PC-9 (cell line): ENCODE measurements around the gene LSM3. TPM values are rescaled to one million over a fixed set of nuclear protein-coding genes. Genes with fewer than 3 reads are reported as not detected.

Source experiments
- BruUV-seq: library from RNA; stranded (reverse); fragments of 400-500 nt; replicated peaks from 2 replicates; lab custom pipeline; 2021; lab: Mats Ljungman, UMichigan
- CTCF ChIA-PET: fragments of 300-600 bp; sonication (Branson Sonifier 250); formaldehyde crosslinking; loops from one replicate; lab custom pipeline; 2022; ENCODE audit warnings: antibody characterized with exemption; lab: Charles Lee
- POLR2A ChIA-PET: fragments of 300-600 bp; sonication (Branson Sonifier 250); formaldehyde crosslinking; loops from one replicate; lab custom pipeline; 2022; ENCODE audit warnings: antibody characterized with exemption; ENCODE audit not compliant: unreplicated experiment; lab: Charles Lee
- DNase-seq, 2 experiments: peaks; one replicate each; pipeline versions ENCODE4 v3.0.0 to v3.0.0-alpha.2; 2015 to 2022; ENCODE audit warnings: mixed read lengths in 1 of 2
- H2AFZ ChIP-seq: fragments of 200-600 bp; sonication (generic); 2 replicates; pipeline ENCODE4 v1.8.1; 2017; ENCODE audit warnings: antibody characterized with exemption
- H3F3A ChIP-seq: fragments of 200-600 bp; sonication (generic); 2 replicates; pipeline ENCODE4 v1.8.1; 2017; ENCODE audit warnings: antibody characterized with exemption, mild to moderate bottlenecking, low read depth; ENCODE audit not compliant: insufficient read depth
- H3K27ac ChIP-seq: fragments of 200-600 bp; sonication (generic); 2 replicates; pipeline ENCODE4 v1.6.1; 2016; ENCODE audit warnings: mixed run types
- H3K27me3 ChIP-seq: fragments of 200-600 bp; sonication (generic); 2 replicates; pipeline ENCODE4 v1.6.1; 2016; ENCODE audit warnings: low read depth, mixed run types; ENCODE audit not compliant: insufficient read depth
- H3K36me3 ChIP-seq: fragments of 200-600 bp; sonication (generic); 2 replicates; pipeline ENCODE4 v1.6.1; 2016; ENCODE audit warnings: low read depth, mixed run types
- H3K4me1 ChIP-seq: fragments of 200-600 bp; sonication (generic); replicated peaks from 2 replicates; pipeline ENCODE4 v1.6.1; 2016; ENCODE audit warnings: mixed run types; ENCODE audit not compliant: insufficient read depth
- H3K4me2 ChIP-seq: fragments of 200-600 bp; sonication (generic); 2 replicates; pipeline ENCODE4 v1.6.1; 2017; ENCODE audit warnings: mixed run types
- H3K4me3 ChIP-seq: fragments of 200-600 bp; sonication (generic); 2 replicates; pipeline ENCODE4 v1.6.1; 2016; ENCODE audit warnings: mixed run types
- H3K79me2 ChIP-seq: fragments of 200-600 bp; sonication (generic); 2 replicates; pipeline ENCODE4 v1.6.1; 2017; ENCODE audit warnings: low read depth, mixed run types
- H3K9me2 ChIP-seq: fragments of 200-600 bp; sonication (generic); 2 replicates; pipeline ENCODE4 v1.8.1; 2017; ENCODE audit warnings: mild to moderate bottlenecking; ENCODE audit not compliant: insufficient read depth
- H3K9me3 ChIP-seq: fragments of 200-600 bp; sonication (generic); 2 replicates; pipeline ENCODE4 v1.8.1; 2016; ENCODE audit warnings: low read depth; ENCODE audit not compliant: insufficient read depth
- H4K20me1 ChIP-seq: fragments of 200-600 bp; sonication (generic); 2 replicates; pipeline ENCODE4 v1.8.1; 2017; ENCODE audit not compliant: insufficient read depth
- EZH2 ChIP-seq: fragments of 200-600 bp; sonication (generic); IDR thresholded peaks from 2 replicates; pipeline ENCODE4 v1.8.0; 2017; ENCODE audit warnings: antibody characterized with exemption, low read depth
- intact Hi-C: fragments of 100-400 bp; cut with micrococcal nuclease; formaldehyde crosslinking; loops from one replicate; pipeline ENCODE4 v1.10.0; 2022; ENCODE audit not compliant: unreplicated experiment
- total RNA-seq: library from RNA; stranded (reverse); gene quantifications from 2 replicates; pipeline ENCODE4 v1.2.3, GENCODE V29; 2021
- TF ChIP-seq, protein P1 (sequence below): fragments of 200-600 bp; sonication (generic); conservative IDR thresholded peaks from 2 replicates; pipeline ENCODE4 v1.6.1; 2017; ENCODE audit warnings: mixed run types, antibody characterized with exemption, mild to moderate bottlenecking, moderate library complexity

Gene LSM3
- total RNA-seq, 1 experiment from 2014 or later: 18.3 TPM

DNA sequence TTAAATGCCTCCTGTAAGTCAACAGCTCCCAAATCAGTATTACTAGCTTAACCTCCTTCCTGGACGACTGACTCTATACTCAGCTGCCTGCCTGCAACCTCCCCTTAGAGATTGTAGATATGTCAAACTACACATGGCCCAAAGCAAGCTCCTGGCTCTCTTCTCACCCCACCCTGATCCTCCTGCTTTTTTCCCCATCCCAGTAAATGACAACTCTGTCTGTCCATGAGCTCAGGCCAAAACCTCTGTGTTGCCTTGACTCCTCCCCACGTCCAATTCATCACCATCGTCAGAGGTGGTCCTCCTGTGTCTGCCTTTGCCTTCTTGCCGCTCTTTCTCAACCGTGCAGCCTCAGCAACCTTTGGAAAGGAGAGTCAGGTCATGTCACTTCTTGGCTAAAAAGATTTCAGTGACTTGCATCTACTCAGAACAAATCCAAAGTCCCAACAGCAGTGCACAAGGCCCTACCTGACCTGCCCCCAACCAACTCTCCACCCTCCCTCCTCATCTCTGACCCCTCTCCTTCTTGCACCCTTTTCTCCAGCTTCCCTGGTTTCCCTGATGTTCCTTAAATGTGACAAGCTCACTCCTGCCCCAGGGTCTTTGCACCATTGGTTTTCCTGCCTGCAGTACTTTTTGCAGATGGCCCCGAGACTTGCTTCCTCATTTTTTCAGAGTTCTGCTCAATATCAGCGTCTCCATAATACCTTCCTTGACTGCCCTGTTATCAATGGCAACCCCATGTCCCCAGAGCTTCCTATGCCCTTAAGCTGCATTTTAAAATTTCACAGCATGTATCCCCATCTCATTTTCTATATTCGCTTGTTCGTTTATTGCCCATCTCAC is 52.8 kb downstream of the LSM3 start:
- Histone ChIP-seq H3K4me3 (no peak overlapping the region), H3K79me2 (no peaks in the 10 kb centered on the region), H3K4me1 (peaks cover 85% of the 10 kb centered on the region), H2AFZ (no peak overlapping the region), H3K27me3 (no peaks in the 10 kb centered on the region), H3K27ac (no peak overlapping the region), H3K36me3 (no peaks in the 10 kb centered on the region), H3K9me2 (no peaks in the 10 kb centered on the region), H3K4me2 (no peak overlapping the region), H3K9me3 (peaks cover 17% of the 10 kb centered on the region), H3F3A (peaks cover 71% of the 10 kb centered on the region), H4K20me1 (no peaks in the 10 kb centered on the region)
- ChIA-PET CTCF (interaction anchor here (0.7 kb wide), 1 partner anchor 86 kb away, joined by 5 read pairs; no protein-coding TSS in a partner anchor), POLR2A (no interaction called here)
- TF ChIP-seq, protein P1, sequence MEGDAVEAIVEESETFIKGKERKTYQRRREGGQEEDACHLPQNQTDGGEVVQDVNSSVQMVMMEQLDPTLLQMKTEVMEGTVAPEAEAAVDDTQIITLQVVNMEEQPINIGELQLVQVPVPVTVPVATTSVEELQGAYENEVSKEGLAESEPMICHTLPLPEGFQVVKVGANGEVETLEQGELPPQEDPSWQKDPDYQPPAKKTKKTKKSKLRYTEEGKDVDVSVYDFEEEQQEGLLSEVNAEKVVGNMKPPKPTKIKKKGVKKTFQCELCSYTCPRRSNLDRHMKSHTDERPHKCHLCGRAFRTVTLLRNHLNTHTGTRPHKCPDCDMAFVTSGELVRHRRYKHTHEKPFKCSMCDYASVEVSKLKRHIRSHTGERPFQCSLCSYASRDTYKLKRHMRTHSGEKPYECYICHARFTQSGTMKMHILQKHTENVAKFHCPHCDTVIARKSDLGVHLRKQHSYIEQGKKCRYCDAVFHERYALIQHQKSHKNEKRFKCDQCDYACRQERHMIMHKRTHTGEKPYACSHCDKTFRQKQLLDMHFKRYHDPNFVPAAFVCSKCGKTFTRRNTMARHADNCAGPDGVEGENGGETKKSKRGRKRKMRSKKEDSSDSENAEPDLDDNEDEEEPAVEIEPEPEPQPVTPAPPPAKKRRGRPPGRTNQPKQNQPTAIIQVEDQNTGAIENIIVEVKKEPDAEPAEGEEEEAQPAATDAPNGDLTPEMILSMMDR: no peak
- TF ChIP-seq EZH2: no peak
- DNase-seq: no peak
- BruUV-seq: no TSS peak
- intact Hi-C loops: no loop called here

DNA sequence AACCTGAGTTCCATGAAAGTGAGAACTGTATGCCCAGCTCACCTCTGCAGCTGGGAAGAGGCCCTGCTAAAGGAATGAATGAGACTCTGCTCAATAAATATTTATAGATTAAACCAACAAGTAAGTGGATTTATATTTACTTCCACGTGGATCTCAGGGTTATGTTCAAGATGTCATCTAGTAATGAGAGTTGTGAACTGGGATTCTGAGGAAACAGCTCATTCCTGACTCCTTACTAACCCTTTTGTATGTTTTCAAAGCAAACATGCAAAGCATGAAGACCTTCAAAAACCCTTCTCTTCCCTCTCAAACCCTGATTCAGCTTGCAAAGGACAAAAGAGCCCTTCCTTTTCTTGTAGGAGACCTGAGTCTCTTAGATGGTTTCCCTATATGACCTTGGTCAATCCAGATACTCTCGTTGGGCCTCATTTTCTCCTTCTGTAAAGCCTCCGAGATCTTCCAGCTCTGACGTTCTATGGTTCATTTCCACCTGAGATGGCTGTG is 53.4 kb downstream of the LSM3 start:
- TF ChIP-seq EZH2: no peak
- TF ChIP-seq, protein P1: no peak
- intact Hi-C loops: no loop called here
- Histone ChIP-seq H3K9me2 (no peaks in the 10 kb centered on the region), H3K9me3 (peaks cover 17% of the 10 kb centered on the region), H3K4me3 (no peak overlapping the region), H2AFZ (no peak overlapping the region), H3K79me2 (no peaks in the 10 kb centered on the region), H3K4me2 (no peak overlapping the region), H3K27ac (no peak overlapping the region), H3K4me1 (peaks cover 78% of the 10 kb centered on the region), H3K27me3 (no peaks in the 10 kb centered on the region), H3F3A (peaks cover 65% of the 10 kb centered on the region), H4K20me1 (no peaks in the 10 kb centered on the region), H3K36me3 (no peaks in the 10 kb centered on the region)
- CTCF ChIA-PET: interaction anchor here (0.7 kb wide), 1 partner anchor 85 kb away, joined by 5 read pairs; no protein-coding TSS in a partner anchor
- no TSS peak for BruUV-seq
- DNase-seq: peak in 1 of 2 experiments; percentile 52
- POLR2A ChIA-PET: no interaction called here

DNA sequence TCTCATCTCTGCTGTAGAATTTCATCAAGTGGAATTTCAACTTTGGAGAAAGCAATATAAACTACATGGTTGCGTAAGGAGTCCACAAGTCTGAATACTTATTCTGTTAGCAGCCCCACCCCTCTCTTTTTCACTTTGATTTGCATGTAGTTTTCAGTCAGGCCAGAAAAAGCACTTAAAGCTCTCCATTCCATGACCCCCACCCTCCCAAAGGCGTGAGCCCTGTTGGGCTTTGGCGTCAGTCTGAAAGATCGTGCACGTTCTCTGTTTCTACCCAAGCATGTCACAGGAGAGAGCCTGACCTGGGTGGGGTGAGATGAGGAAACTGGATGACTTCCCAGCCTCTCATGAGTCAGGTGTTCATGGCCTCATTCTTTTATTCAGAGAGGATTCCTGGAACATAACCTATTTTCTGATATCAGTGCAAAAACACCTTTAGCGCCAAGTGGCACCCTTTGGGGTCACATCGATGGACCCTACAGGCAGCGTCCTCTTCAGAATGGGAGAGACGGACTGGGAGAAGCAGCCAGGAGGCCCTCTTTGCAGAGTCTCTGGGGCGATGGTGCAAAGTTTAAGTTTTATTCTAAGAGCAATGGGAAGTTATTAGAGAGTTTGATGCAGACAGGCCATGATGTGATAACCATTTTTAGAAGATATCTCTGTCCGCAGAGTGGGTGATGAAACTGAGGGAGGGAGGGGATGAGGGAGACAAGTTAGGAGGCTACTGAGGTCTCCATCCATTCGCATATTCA is 55.8 kb downstream of the LSM3 start:
- ChIA-PET CTCF (interaction anchor here (1.0 to 1.4 kb wide), 2 partner anchors 31 kb away, joined by 3 to 6 read pairs; no protein-coding TSS in a partner anchor), POLR2A (interaction anchor here (0.6 kb wide), 1 partner anchor 972 kb away, joined by 6 read pairs; the partner anchor contains the start of gene CAPN7)
- Histone ChIP-seq H3K36me3 (no peaks in the 10 kb centered on the region), H3K4me3 (peak overlapping the region; percentile 2; the same call in 1 of the 2 replicates), H3F3A (peaks cover 44% of the 10 kb centered on the region), H4K20me1 (no peaks in the 10 kb centered on the region), H2AFZ (0 out of 2 replicates have a peak overlapping the region, but pooled peaks have one; percentile 3), H3K79me2 (no peaks in the 10 kb centered on the region), H3K27ac (peak overlapping the region; percentile 90), H3K9me2 (no peaks in the 10 kb centered on the region), H3K9me3 (peaks cover 17% of the 10 kb centered on the region), H3K4me2 (peak overlapping the region; percentile 66), H3K4me1 (peaks cover 54% of the 10 kb centered on the region), H3K27me3 (no peaks in the 10 kb centered on the region)
- TF ChIP-seq, protein P1: no peak
- no peak for TF ChIP-seq EZH2
- TSS peak; percentile 33 for BruUV-seq
- DNase-seq: peak; percentile 82 to 86
- intact Hi-C loops: loop anchor here (1.0 to 2.0 kb wide), 2 partner anchors 9 to 18 kb away; no protein-coding TSS in a partner anchor
